DMS114 treated with DMSO at 0.1 percent for 48 hours (cell line): ENCODE measurements around the gene ALG6.

Source experiments
- DNase-seq: peaks from one replicate; lab custom pipeline; 2025; ENCODE audit not compliant: unreplicated experiment; lab: John Stamatoyannopoulos, UW

Gene ALG6

GRCh38 chr1:63367215-63368103 lies at the start of gene ALG6:
Gene ALG6 (plus strand): TSS chr1:63367627. CDS start chr1:63370978, 3,351 bp downstream.
- DNase-seq, result peak; percentile 77

- DNase-seq, result no peak
Observed at GRCh38 chr1:63317817-63318152, 49.6 kb upstream of the ALG6 start.

GRCh38 chr1:63318201-63318979 lies 49.0 kb upstream of the ALG6 start:
- no peak for DNase-seq

GRCh38 chr1:63319046-63320021 lies 48.1 kb upstream of the ALG6 start:
- DNase-seq, result no peak

GRCh38 chr1:63320022-63320721 lies 47.3 kb upstream of the ALG6 start:
- no peak for DNase-seq

GRCh38 chr1:63321066-63321784 lies 46.2 kb upstream of the ALG6 start:
- DNase-seq, result no peak

- DNase-seq, result no peak
Observed at GRCh38 chr1:63321785-63322113, 45.7 kb upstream of the ALG6 start.

GRCh38 chr1:63322114-63322943 lies 45.1 kb upstream of the ALG6 start, which contains the start of gene FOXD3:
Gene FOXD3 (plus strand): TSS chr1:63322567. CDS start chr1:63323059, 492 bp downstream.
- peak; percentile 58 for DNase-seq

- peak; percentile 71 for DNase-seq
Observed at GRCh38 chr1:63322944-63323864, 44.2 kb upstream of the ALG6 start.

GRCh38 chr1:63323865-63324778 lies 43.3 kb upstream of the ALG6 start:
- DNase-seq, result no peak

GRCh38 chr1:63324779-63325119 lies 42.7 kb upstream of the ALG6 start:
- no peak for DNase-seq

GRCh38 chr1:63325279-63325985 lies 42.0 kb upstream of the ALG6 start:
- no peak for DNase-seq

GRCh38 chr1:63326106-63326472 lies 41.3 kb upstream of the ALG6 start:
- no peak for DNase-seq

- no peak for DNase-seq
Observed at GRCh38 chr1:63326473-63327380, 40.7 kb upstream of the ALG6 start.

- DNase-seq, result peak; percentile 39
Observed at GRCh38 chr1:63327417-63328054, 39.9 kb upstream of the ALG6 start.
